IMR-90 (cell line): ENCODE data around the gene KLHL29. TPM values are rescaled to one million over a fixed set of nuclear protein-coding genes. Genes with fewer than 3 reads are reported as not detected.

Experiments used
- ATAC-seq: fragments of 200-7000 bp; cut with Tn5 transposase; 2 replicates; pipeline ENCODE4 v1.9.1; 2020; ENCODE audit warnings: low read depth, mild to moderate bottlenecking, moderate library complexity
- BruUV-seq: library from RNA; stranded (reverse); fragments of 400-500 nt; replicated peaks from 2 replicates; lab custom pipeline; 2021; lab: Mats Ljungman, UMichigan
- CTCF ChIA-PET: fragments of 300-600 bp; formaldehyde crosslinking; extraction: SDS; loops from one replicate; lab custom pipeline; 2021; ENCODE audit warnings: antibody characterized with exemption; lab: Yijun Ruan, JAX
- POLR2A ChIA-PET: fragments of 300-600 bp; sonication (Branson Sonifier 250); formaldehyde crosslinking; loops from one replicate; lab custom pipeline; 2022; ENCODE audit warnings: antibody characterized with exemption; ENCODE audit not compliant: unreplicated experiment; lab: Charles Lee
- DNase-seq: peaks from one replicate; pipeline ENCODE4 v3.0.0; 2013
- H2AFZ ChIP-seq: replicated peaks from 2 replicates; pipeline ENCODE3; 2013; ENCODE audit warnings: low read length, mild to moderate bottlenecking; ENCODE audit not compliant: poor library complexity
- H2AK5ac ChIP-seq: 2 replicates; pipeline ENCODE4 v1.6.1; 2013; ENCODE audit warnings: low read depth, low read length, inconsistent platforms
- H2AK9ac ChIP-seq: replicated peaks from 2 replicates; pipeline ENCODE3; 2013; ENCODE audit warnings: mild to moderate bottlenecking, low read depth, low read length, moderate library complexity; ENCODE audit not compliant: poor library complexity
- H2BK120ac ChIP-seq: 2 replicates; pipeline ENCODE4 v1.6.1; 2013; ENCODE audit warnings: low read depth, low read length, inconsistent platforms
- H2BK15ac ChIP-seq: 3 replicates; pipeline ENCODE4 v1.6.1; 2013; ENCODE audit warnings: low read depth, low read length, inconsistent platforms
- H2BK20ac ChIP-seq: 2 replicates; pipeline ENCODE4 v1.6.1; 2013; ENCODE audit warnings: low read depth, mild to moderate bottlenecking, inconsistent platforms, low read length, moderate library complexity
- H2BK5ac ChIP-seq: 2 replicates; pipeline ENCODE4 v1.6.1; 2013; ENCODE audit warnings: mild to moderate bottlenecking, low read depth, low read length, inconsistent platforms; ENCODE audit not compliant: poor library complexity, severe bottlenecking
- H3K14ac ChIP-seq: replicated peaks from 2 replicates; pipeline ENCODE4 v1.6.1; 2013; ENCODE audit warnings: low read depth, low read length, inconsistent platforms
- H3K18ac ChIP-seq: 2 replicates; pipeline ENCODE4 v1.6.1; 2013; ENCODE audit warnings: low read depth, low read length, control low read depth
- H3K23ac ChIP-seq: 2 replicates; pipeline ENCODE4 v1.6.1; 2013; ENCODE audit warnings: low read depth, low read length, inconsistent platforms
- H3K27ac ChIP-seq: 2 replicates; pipeline ENCODE4 v1.5.1; 2013; ENCODE audit warnings: mild to moderate bottlenecking, control low read depth, low read length; ENCODE audit not compliant: insufficient read depth
- H3K27me3 ChIP-seq: 2 replicates; pipeline ENCODE4 v1.6.1; 2013; ENCODE audit warnings: low read length; ENCODE audit not compliant: control insufficient read depth, insufficient read depth
- H3K36me3 ChIP-seq: 2 replicates; pipeline ENCODE4 v1.6.1; 2013; ENCODE audit warnings: low read length, mixed read lengths; ENCODE audit not compliant: control insufficient read depth, insufficient read depth
- H3K4ac ChIP-seq: 2 replicates; pipeline ENCODE4 v1.6.1; 2013; ENCODE audit warnings: low read depth, low read length, inconsistent platforms
- H3K4me1 ChIP-seq: 2 replicates; pipeline ENCODE4 v1.6.1; 2013; ENCODE audit warnings: low read length, mixed read lengths; ENCODE audit not compliant: control insufficient read depth, insufficient read depth
- H3K4me2 ChIP-seq: 2 replicates; pipeline ENCODE4 v1.6.1; 2013; ENCODE audit warnings: low read depth, mild to moderate bottlenecking, control low read depth, low read length, moderate library complexity
- H3K4me3 ChIP-seq: 2 replicates; pipeline ENCODE4 v1.5.1; 2013; ENCODE audit warnings: low read depth, mild to moderate bottlenecking, control low read depth, low read length, moderate library complexity; ENCODE audit not compliant: insufficient read depth
- H3K56ac ChIP-seq: 2 replicates; pipeline ENCODE4 v1.6.1; 2013; ENCODE audit warnings: low read length, inconsistent platforms; ENCODE audit not compliant: insufficient read depth; ENCODE audit errors: extremely low read depth
- H3K79me1 ChIP-seq, 2 experiments: 2 replicates each; pipeline ENCODE4 v1.6.1; 2013; ENCODE audit warnings: low read length in 2 of 2, inconsistent platforms in 1 of 2, low read depth in 1 of 2
- H3K9ac ChIP-seq: 2 replicates; pipeline ENCODE4 v1.6.1; 2013; ENCODE audit warnings: low read depth, low read length, control low read depth
- H3K9me1 ChIP-seq: 2 replicates; pipeline ENCODE4 v1.6.1; 2013; ENCODE audit warnings: low read length, inconsistent platforms; ENCODE audit not compliant: insufficient read depth
- H3K9me3 ChIP-seq: 2 replicates; pipeline ENCODE4 v1.6.1; 2013; ENCODE audit warnings: low read length; ENCODE audit not compliant: control insufficient read depth, insufficient read depth
- H4K20me1 ChIP-seq: 2 replicates; pipeline ENCODE4 v1.6.1; 2013; ENCODE audit warnings: low read length, inconsistent platforms; ENCODE audit not compliant: insufficient read depth
- H4K5ac ChIP-seq: 2 replicates; pipeline ENCODE4 v1.6.1; 2013; ENCODE audit warnings: mild to moderate bottlenecking, low read depth, low read length, control low read depth
- H4K8ac ChIP-seq, 2 experiments: 2 replicates each; pipeline ENCODE4 v1.6.1; 2013; ENCODE audit warnings: low read depth in 2 of 2, low read length in 2 of 2, control low read depth in 1 of 2, inconsistent platforms in 1 of 2
- H4K91ac ChIP-seq: 2 replicates; pipeline ENCODE4 v1.6.1; 2013; ENCODE audit warnings: low read depth, low read length, inconsistent platforms; ENCODE audit not compliant: insufficient read depth
- CHD1 ChIP-seq: IDR thresholded peaks from 2 replicates; pipeline ENCODE4 v1.6.1; 2012; ENCODE audit warnings: low read depth, low read length, improper control_type of control experiment
- MAFK ChIP-seq: IDR thresholded peaks from 2 replicates; pipeline ENCODE4 v1.6.1; 2012; ENCODE audit warnings: low read depth, low read length, improper control_type of control experiment
- RAD21 ChIP-seq: IDR thresholded peaks from 2 replicates; pipeline ENCODE4 v1.6.1; 2012; ENCODE audit warnings: low read length, improper control_type of control experiment
- WGBS, 2 experiments: methylation state at CpG; one replicate each; pipeline versions ENCODE4 v1.1.5 to v1.1.7; 2013; ENCODE audit warnings: missing lambda C conversion rate in 2 of 2; ENCODE audit not compliant: insufficient read length in 1 of 2; ENCODE audit errors: extremely low coverage in 2 of 2; 5-methylcytosine and 5-hydroxymethylcytosine counted together
- dilution Hi-C: fragments of 300-500 bp; cut with HindIII; formaldehyde crosslinking; loops from one replicate; pipeline ENCODE4 v1.14.3; 2018; ENCODE audit warnings: low sequenced_read_pairs; ENCODE audit not compliant: unreplicated experiment
- in situ Hi-C: fragments of 300-500 bp; cut with MboI; formaldehyde crosslinking; loops from 3 replicates; pipeline ENCODE4 v1.14.3; 2019; ENCODE audit warnings: low sequenced_read_pairs, inconsistent platforms, mixed read lengths
- intact Hi-C: fragments of 100-400 bp; cut with micrococcal nuclease; formaldehyde crosslinking; loops from 2 replicates; pipeline ENCODE4 v1.10.0; 2022
- polyA plus RNA-seq, 3 experiments: library from polyadenylated mRNA; depleted of rRNA; stranded (reverse); fragments of >200 nt; gene quantifications; 2 replicates each; pipeline ENCODE4 v1.2.3, GENCODE V29; 2012; ENCODE audit warnings: low replicate concordance in 1 of 3
- total RNA-seq: library from RNA; depleted of rRNA; stranded (reverse); fragments of >200 nt; gene quantifications from 2 replicates; pipeline ENCODE4 v1.2.3, GENCODE V29; 2012
- TF ChIP-seq, protein P1 (sequence below): fragments of 150-350 bp; IDR thresholded peaks from 2 replicates; pipeline ENCODE4 v1.6.1; 2017; ENCODE audit warnings: mild to moderate bottlenecking, antibody characterized with exemption, low read length, low read depth

Gene KLHL29
- total and polyA plus RNA-seq, 2 of the 4 experiments (the other 2 are of a cell fraction) = 2.0 to 8.0 TPM

DNA sequence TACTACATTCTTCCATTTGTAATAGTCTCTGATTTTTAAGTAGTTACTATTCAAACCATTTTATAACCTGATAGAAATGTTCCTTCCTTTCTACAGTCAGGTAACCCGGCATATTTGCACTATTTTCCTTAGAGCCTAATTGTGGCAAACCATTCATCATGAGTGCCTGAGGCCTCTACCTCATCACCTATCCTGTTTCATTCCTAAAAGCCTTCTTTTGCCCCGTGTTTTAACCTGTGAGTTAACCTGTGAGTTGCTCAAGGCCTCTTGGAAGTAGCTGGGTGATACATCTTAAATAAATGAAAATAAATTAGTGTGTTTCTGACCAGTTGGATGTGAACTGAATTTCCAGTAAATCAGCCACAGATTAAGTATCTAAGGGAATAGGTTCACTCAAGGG, 6.5 kb upstream of the KLHL29 start:
- Histone ChIP-seq H3K4me3 (no peak overlapping the region), H3K27ac (no peak overlapping the region), H4K5ac (no peak overlapping the region), H3K23ac (no peak overlapping the region), H3K18ac (no peak overlapping the region), H3K36me3 (no peaks in the 10 kb centered on the region), H3K9me1 (no peaks in the 10 kb centered on the region), H3K14ac (no peak overlapping the region), H4K20me1 (no peaks in the 10 kb centered on the region), H2AFZ (no peak overlapping the region), H3K9ac (no peak overlapping the region), H3K27me3 (peaks cover 3% of the 10 kb centered on the region), H4K8ac (no peak overlapping the region), H2BK20ac (no peak overlapping the region), H2AK9ac (no peak overlapping the region), H3K56ac (no peak overlapping the region), H3K4me2 (no peak overlapping the region), H2AK5ac (no peak overlapping the region), H3K4me1 (peaks cover 2% of the 10 kb centered on the region), H3K9me3 (no peaks in the 10 kb centered on the region; the same call in 1 of the 2 replicates), H2BK120ac (no peak overlapping the region), H2BK5ac (no peak overlapping the region), H3K4ac (no peak overlapping the region), H4K91ac (no peak overlapping the region), H3K79me1 (no peaks in the 10 kb centered on the region), H2BK15ac (no peak overlapping the region)
- dilution Hi-C loops = no loop called here
- intact Hi-C loops = no loop called here
- TF ChIP-seq CHD1 = no peak
- TF ChIP-seq, protein P1, sequence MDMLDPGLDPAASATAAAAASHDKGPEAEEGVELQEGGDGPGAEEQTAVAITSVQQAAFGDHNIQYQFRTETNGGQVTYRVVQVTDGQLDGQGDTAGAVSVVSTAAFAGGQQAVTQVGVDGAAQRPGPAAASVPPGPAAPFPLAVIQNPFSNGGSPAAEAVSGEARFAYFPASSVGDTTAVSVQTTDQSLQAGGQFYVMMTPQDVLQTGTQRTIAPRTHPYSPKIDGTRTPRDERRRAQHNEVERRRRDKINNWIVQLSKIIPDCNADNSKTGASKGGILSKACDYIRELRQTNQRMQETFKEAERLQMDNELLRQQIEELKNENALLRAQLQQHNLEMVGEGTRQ = no peak
- TF ChIP-seq RAD21 = no peak
- no peak for TF ChIP-seq MAFK
- no TSS peak for BruUV-seq
- DNase-seq (no peak), ATAC-seq (no peak)
- 100% methylated on average over 1 of the region's 2 CpGs; no CpG with 5 or more reads in 1 of the 2 experiments for WGBS, 2 experiments
- CTCF ChIA-PET = no interaction called here
- POLR2A ChIA-PET = interaction anchor here (0.6 kb wide), 1 partner anchor 57 kb away, joined by 7 read pairs; no protein-coding TSS in a partner anchor
- in situ Hi-C loops = loop anchor here (25.0 kb wide), 1 partner anchor 384 kb away; no protein-coding TSS in a partner anchor
